Myocyte (in vitro differentiated cells): ENCODE results near the gene POLD2. TPM values are rescaled to one million over a fixed set of nuclear protein-coding genes. Genes with fewer than 3 reads are reported as not detected.
A peak's percentile ranks its signal among the peaks of the same experiment; 100 is the strongest.
"Not testable (repeated sequence)": the region's sequence is repeated elsewhere in the genome, so short reads cannot be mapped to it uniquely, and the experiment has no call there.

Experiments used
- DNase-seq: peaks from one replicate; pipeline ENCODE4 v3.0.0-alpha.2; 2012; ENCODE audit warnings: low read depth
- polyA plus RNA-seq: library from polyadenylated mRNA; unstranded; fragments of >200 nt; gene quantifications from one replicate; pipeline ENCODE4 v1.2.1, GENCODE V29; 2012; ENCODE audit warnings: missing spikeins
- total RNA-seq: library from RNA; depleted of rRNA; stranded (reverse); fragments of >200 nt; gene quantifications from 2 replicates; pipeline ENCODE4 v1.2.3, GENCODE V29; 2014

Gene POLD2
- 199 and 211 TPM in 2 replicates for total RNA-seq
- 242 TPM for polyA plus RNA-seq

DNA sequence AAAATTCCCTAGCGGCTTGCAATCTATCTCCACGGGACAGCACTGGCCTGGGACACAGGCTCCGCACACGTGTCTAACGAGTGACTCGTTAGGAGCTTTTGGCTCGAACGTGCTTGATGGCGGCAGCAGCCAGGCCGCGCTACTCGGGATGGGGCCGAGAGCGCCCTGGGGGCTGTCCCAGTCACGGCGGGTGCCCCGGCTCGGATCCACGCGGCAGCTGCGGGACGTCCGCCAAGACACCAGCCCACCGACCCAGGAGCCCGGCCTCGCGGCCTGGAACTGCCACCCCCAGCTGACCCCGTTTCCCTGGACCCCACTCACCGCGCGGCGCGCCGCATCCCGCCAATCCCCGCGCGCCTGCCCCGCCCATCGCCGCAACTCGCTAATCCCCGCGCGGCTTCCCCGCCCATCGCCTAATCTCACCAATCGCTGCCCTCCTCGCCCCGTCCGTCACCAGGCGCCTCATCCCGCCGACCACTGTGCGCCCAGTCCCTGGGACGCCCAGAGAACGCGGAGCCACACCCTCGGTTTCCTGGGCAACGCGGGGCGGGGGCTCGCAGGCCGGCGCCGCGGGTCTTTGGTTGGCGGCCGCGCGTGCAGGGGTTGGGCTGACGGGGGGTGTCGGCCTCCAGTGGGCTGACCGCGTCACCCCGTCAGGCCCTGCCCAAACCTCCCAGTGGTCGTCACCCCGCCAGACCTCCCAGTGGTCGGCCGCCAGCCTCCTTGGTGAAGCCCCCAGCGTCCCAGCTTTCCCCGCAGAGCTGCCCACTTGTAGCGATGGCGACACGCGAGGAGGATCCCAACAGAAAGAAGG, at the start of gene POLD2:
TSS of gene POLD2 (minus strand) at position 359 of the 814 bp plus-strand sequence. CDS start 1,495 bp downstream, outside the sequence.
- peak; percentile 100 for DNase-seq

DNA sequence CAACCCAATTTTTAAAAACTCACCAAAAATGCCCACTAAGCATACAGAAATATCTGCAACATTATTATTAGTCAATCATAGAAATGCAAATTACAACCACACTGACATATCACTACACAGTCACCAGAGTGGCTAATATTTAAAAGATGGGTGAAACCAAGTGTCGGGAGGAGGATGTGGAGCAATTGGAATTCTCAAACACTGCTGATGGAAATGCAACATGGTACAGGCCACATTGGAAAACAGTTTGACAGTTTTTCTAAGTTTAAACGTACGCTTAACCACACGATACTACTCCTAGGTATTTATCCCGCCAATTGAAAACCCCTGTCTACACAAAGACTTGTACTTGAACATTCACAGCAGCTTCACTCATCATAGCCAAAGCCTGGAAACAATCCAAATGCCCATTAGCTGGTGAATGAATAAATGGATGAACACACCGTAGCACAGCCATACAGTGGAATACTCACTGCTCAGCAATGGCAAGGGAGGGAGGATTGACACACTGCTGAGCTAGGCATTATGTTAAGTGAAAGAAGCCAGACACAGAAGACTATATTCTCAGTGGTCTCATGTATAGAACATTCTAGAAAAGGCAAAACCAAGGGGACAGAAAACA, 49.6 kb upstream of the POLD2 start:
- DNase-seq, result no peak

DNA sequence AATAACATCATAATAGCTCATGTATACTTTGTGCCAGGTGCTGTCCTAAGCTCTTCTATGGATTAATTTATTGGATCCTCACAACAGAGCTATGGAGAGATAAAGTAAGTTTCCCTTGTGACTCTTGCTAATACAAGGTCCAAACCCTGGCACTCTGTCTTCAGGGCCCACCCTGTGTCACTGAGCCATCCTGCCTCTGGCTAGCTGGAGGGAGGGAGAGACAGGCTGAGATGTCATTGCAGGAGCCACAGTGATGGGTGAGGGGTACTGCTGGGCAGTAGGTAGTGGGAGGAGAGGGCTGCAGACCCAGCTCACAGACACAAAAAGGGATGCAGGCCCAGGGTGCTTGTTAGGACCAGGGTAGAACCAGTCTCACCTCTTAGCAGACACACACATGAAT, 49.0 kb upstream of the POLD2 start:
- DNase-seq, result no peak

DNA sequence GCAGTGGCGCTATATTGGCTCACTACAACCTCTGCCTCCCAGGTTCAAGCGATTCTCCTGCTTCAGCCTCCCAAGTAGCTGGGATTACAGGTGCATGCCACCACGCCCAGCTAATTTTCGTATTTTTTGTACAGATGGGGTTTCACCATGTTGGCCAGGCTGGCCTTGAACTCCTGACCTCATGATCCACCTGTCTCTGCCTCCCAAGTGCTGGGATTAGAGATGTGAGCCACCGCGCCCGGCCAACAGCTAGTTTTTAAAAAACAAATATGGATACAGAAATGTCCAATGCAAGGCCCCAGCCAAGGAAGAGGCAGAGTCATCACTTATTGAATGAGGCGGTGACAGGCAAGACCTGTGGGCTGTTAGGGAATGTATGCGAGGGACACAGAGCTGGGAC, 48.6 kb upstream of the POLD2 start:
- not testable (repeated sequence) for DNase-seq

DNA sequence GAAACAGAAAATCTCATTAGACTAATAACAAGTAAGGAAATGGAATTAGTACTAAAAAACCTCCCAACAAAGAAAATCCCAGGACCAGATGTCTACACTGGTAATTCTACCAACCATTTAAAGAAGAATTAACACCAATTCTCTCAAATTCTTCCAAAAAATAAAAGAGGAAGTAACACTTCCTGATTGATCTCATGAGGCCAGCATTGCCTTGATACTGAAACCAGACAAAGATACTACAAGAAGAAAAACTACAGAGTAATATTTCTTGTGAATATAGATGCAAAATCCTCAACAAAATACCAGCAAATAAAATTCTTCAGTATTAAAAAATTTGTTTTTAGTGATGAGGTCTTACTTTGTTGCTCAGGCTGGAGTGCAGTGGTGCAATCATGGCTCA, 44.6 kb upstream of the POLD2 start:
- DNase-seq, result no peak

DNA sequence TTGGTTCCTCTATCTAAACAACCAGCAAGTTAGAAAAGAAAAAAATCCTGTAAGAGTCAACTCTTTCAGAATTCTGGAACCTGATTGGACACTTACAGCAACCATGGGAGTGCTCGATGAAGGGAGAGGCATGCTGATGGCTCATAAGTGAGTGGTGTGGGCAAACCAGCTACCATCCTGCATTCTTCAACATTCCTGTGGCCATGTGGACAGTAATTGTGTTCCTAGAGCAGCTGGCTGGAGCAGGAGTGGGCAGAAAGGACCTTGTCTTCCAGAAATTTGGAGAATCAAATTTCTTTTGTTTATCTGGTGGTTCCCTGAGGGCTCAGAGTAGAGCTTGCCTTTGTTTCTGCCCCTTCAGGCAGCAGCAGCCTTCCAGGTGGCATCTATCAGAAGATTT, 40.2 kb upstream of the POLD2 start:
- DNase-seq, result peak; percentile 99

DNA sequence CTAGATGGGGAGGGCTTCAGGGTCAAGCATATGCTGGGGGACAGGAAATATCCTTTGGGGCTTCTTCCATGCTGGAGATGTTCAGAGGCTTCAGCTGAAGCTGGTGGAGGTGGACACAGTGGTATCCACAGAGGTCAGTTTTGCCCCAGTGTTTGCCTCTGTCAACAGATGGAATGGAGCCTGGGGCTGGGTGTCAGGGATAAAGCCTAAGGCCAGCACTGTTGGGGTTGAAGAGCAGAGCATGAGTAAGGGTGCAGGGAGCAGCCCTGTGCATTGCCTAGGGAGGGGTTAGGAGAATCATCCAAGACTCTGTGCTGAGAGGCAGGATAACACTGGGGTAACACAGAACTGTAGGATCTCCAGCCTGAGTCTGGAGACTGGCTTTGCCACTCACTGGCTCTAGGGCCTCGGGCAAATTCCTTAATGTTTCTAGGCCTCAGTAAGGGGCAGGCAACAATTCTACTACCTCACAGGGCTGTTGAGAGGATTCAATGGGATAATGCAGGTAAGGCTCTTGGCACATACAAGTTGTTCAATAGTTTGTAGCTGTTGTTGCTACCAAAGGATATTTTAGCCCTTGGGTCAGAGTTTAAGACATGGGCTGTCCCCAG, 39.5 kb upstream of the POLD2 start:
- DNase-seq, result no peak

DNA sequence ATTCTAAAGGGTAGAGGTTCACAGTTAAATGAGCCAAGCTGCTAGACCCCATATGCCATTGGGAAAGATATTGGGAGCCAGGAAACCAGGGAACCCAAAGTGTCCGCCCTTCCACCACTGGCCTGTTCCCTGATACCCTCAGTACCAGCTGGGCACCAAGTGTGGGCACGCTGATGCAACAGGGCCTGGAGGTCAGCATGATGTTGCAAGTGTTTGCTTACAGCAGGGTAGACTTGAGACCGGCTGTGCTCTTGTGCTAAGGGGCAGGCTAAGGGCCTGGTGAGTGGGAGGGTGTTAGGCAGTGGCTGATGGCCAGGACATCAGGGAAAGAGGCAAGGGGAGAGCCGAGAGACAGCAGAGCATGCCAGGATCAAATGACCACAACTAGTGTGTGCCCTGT, 38.8 kb upstream of the POLD2 start:
- peak; percentile 92 for DNase-seq

DNA sequence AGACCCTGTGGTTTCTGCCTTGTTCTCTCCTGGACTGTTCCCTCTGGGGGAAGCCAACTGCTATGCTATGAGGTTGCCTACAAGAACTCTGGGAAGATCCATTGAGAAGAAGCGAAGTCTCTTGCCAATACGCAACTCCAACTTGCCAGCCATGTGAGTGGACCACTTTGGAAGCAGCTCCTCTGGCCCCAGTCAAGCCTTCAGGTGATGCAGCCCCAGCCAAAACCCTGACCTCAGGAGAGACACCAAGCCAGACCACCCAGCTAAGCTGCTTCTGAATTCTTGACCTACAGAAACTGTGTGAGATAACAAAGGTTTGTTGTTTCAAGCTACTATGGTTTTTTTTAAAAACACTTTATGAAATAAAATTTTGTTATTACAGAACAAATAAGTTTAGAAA, 38.0 kb upstream of the POLD2 start:
- no peak for DNase-seq

DNA sequence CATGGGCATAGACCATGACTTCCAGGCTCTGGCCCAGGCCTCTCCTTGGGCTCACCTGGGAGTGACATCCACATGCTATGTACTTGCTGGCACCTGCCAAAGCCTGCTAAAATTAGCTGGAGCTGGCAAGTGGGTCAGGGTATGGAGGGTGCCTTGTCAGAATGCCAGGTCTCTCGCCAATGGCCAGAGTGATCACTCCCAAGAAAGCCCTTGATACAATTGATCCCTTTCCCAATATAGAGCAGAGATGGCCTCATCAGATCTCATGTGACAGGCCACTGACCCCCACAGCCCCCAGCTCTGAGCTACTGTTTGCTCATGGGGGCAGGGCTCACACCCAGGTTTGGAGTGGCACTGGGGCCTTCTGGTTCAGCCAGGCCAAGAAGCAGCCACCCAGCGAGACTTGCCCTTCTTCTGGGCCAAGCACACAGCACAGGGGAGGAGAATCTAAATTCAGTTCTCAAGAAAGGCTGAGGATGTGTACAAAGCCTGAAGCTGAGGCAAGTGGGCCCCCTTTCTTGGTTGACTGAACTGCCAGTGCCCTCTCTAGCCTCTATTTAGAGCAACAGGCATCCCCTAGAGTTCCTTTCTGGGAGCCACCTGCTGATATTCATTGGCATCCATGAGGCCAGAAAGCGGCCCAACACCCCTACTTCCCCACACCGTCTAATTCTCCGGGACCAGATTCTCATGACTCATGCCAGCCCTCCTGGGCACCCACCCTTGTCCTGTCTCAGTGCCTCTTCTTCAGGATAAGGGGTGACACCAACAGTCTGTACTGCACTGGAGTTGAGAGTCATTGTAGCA, 36.7 kb upstream of the POLD2 start:
- no peak for DNase-seq

DNA sequence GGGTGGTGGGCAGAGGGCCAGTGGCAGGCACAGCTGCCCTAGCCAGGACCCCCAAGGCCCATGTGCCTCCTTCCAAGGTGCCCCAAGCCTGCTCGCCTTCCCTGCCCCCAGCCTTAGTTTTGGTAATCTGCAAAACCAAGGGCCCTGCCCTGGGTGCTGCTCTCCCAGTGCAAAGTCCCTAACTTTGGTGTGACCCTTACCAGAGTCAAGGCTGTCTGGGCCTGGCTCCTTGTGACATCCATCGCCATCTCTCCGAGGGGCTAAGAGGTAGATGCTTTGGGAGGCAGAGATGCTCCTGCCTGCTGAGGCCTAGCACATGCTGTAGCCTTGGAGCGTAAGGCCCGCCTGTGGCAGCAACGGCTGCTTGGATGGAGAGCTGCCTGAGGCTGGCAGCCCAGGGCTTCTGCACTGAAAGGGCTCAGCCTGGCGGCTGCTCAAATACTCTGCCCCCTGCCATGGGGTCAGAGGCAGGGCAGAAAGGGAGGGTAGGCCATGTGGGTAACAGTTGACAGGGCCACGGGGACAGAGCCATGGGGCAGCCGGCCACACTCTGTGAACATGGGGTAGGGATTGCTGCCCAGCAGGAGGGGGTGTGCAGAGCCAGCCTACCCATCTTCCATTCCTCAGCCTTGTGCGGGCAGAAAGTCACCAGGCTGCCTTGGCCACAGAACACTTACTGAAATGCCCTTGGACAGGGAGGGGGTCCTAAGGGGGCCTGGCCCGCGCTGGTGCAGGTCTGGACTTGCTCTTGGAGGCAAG, 35.7 kb upstream of the POLD2 start:
- DNase-seq, result no peak

DNA sequence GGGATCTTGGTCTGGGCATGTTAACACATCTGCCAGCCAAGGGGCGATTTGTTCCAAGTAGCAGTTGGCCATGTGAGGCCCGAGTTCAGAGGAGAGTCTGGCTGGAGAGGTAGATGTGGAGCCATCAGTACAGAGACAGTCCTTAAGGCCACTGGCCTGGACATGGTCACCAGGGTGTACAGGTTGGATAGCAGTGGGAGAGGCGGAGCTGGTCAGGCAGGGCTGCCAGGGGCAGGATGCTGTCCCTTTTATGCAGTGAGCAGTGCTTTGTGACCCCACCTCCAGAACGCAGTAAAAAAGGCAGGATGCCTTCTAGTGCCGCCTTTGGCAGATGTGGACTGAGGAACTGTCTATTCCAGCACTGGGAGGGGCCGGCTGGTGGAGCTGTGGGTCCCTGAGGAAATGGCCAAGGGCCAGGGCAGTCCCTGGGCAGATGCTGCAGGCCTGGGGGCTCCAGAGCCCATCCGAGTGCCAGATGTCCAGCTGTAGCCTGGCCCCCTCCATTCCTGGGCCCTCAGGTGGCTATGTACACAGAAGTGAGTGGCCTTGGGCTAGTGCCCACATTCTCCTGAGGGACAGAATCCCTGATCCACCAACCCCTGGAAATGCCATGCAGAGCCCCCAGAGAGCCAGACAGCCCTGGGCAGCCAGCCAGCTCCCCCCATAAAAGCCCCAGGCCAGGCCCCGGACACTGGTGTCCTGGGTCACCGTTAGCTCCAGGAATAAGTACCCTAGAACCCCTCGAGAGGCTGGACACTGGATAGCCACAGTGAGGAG, 34.9 kb upstream of the POLD2 start:
- no peak for DNase-seq

DNA sequence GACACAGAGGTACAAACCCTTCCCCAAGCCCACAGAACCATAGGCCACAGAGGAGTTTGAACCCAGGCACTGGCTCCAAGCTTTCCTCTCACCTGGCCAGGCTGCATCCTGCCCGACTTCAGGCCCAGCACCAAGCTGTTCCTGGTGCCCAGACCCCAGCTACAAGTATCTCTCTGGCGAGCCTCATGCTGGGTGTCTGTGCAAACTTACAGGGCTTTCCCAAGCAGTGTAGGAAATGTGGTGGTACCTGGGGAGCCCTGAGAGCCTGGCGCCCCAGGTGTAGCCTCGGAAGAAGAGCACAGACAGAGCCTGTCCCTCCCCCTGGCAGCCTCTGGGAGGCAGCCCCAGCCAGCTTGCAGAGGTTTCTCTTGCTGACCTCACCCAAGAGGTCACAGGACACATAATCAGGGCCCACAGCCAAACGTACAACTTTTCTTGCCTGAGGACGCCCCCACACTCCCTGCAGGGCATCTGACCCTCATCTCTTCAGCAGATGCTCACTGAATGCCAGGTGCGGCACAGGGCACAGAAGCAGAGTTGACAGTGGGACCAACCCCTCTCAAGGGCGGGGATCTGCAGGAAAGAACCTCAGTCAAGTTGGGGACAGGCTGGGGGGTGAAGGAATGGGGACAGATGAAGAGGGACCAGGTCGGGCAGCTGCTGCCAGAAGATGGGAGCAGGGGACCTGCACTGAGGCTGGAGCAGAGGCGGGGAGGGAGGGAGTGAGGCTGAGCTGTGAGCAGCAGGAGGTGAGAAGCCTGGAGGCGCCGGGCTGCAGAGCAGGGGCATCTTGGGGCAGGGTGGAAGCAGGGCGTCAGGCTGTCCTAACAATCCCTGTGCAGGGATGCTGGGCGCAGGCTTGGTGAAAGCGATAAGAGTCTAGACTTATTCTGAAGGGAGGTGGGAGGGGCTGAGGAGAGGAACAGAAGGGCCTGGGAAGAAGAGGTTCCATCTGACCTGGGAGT, 34.0 kb upstream of the POLD2 start:
- no peak for DNase-seq

DNA sequence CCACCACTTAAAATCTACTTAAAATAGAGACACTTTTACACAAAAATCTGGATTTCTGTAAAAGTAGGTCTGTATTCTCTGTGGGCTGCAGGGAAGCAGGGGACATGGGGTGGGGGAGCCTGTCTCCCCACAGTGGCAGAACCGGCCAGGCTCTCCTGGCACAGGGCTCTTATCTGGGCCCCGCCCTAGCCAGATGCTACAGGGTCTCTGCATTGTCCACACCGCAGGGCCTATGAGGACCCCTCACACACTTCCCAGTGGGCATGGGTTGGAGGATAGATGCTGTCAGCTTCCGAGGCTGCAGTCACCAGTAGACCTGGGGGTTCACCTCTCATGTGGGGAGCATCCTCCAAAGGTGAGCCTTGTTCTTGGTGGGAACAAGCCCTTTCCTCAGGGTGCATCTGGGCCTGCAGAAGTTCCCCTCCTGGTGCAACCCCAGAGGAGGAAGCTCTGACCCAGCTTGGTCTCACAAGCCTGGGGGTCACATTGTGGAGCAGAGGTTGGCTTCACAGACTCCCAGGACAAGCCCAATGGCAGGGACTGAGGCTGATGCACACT, 33.2 kb upstream of the POLD2 start:
- no peak for DNase-seq

DNA sequence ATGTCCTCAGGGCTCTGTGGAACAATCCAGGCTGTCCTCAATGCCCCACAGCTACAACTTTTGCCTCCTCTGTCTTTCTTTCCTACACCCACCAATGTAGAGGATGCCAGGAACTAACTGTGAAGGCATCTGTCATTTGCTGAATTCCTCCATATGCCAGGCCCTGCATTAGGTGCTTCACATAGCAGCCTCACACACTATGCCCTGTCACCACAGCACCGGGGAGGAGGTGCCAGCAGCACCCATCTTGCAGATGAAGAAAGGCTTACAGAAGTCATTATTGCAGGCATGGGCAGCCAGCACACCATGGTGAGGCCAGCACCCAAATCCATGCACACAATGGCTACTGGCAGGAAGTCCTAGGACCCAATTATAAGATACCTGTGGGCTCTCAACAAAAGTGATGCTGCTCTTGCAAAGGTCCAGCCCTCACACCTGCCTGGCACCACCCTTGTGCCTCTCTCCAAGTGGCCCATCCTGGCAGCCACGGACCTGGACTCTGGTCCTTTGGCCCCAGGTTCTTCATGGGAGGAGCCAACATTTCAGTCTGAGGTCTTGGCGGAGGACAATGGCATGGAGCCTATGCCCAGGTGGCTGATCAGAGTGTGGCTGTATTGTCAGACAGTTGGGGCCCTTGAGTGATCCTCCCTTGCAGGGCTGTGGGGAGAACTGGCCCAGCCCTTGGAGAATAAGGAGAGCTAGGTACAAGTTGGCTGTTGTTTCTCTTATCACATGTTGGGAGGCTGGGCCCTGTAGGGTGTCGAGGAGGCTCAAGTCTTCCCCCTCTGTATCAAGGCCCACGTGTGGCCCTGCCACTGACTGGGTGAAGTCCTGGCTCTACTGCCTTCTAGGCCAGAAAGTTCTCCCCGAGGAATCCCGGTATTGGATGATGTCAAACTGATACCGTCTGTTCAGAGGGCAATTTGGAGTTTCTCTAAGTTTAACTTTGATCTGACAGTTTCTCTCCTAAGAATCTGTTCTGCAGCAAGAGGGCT, 32.1 kb upstream of the POLD2 start:
- no peak for DNase-seq

DNA sequence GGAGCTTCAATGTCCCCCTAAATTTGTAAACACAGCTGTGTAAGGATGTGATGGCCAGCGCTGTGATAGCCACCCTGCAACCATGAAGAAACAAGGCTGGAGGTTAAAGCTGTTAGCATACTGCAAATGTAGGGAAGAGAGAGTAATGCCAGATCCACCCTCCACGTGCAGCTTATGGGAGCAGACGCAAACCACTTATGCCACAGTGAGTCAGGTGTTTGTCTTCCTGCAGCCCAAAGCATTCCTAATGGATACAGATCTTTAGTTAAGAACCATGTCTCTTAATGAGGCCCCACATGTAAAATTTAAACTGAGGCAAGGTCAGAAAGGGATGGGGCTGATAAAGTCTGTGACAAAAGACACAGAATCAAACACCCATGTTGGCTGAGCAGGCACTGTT, 31.4 kb upstream of the POLD2 start:
- no peak for DNase-seq

DNA sequence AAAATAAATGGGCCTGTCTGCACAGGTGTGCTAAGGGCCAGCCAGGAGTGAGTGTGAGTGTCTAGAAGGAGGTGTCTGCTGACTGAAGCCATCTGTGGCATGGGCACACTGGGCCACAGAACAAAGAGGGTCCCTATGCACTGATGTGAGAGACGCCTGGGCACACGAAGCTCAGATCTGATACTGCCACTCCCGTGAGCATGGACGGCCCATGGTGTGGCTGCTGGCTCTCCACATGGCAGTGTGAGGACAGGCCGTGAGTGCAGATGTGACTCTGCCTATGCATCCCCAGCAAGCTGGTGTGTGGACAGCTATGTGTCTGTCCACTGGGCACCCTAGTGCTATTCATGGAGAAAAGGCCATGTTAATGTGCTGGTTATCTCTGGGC, 30.6 kb upstream of the POLD2 start:
- no peak for DNase-seq
